ENCODE measurements around the gene RAPH1.

Gene RAPH1

DNA sequence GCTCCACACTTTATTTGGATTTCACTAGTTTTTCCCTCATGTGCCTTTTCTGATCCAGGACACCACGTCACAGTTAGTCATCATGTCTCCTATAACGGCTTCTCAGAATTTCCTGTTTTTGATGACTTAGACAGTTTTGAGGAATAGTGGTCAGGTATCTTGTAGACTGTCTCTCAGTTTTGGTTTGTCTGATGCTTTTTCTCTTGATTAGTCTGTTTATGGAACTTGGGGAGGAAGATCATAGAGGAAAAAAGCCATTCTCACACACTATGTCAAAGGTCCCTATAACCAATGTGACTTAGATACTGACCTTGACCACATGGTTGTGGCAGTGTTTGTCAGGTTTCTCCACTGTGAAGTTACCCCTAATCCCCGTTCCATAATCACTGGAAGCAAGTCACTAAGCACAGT lies 89.0 kb downstream of the RAPH1 start (continued):
- TF ChIP-seq, protein P1, sequence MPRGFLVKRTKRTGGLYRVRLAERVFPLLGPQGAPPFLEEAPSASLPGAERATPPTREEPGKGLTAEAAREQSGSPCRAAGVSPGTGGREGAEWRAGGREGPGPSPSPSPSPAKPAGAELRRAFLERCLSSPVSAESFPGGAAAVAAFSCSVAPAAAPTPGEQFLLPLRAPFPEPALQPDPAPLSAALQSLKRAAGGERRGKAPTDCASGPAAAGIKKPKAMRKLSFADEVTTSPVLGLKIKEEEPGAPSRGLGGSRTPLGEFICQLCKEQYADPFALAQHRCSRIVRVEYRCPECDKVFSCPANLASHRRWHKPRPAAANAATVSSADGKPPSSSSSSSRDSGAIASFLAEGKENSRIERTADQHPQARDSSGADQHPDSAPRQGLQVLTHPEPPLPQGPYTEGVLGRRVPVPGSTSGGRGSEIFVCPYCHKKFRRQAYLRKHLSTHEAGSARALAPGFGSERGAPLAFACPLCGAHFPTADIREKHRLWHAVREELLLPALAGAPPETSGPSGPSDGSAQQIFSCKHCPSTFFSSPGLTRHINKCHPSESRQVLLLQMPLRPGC (tag by site-specific recombination; IDR thresholded peaks at IDR 0.05), result no peak
- no peak for TF ChIP-seq ZNF23 (tag by site-specific recombination; IDR thresholded peaks at IDR 0.05; ENCODE audit: borderline replicate concordance)

DNA sequence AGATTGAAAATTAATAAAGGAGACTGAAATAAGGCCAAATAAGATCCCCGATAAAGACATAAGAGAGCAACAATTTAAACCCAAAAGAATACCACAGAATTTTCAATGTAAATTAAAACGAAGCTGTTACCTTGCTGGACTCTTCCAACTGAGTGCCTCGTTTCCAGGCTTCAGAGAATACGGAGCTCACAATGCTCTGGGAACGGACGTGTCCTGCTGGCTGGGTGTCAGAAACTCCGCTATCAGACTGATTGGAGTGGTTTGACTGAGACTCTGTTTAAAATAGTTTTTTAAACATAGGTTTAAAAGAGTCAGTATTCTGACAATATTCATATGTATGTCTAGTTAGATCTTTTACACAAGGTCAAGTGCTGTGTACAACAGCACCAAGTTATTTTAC lies 90.4 kb downstream of the RAPH1 start:
- CTCF ChIA-PET, result interaction anchor here (0.5 to 0.7 kb wide), 5 partner anchors 26 to 433 kb away, joined by 3 to 5 read pairs (median 3); no protein-coding TSS in a partner anchor
- Histone ChIP-seq H3K4me3 (ENCODE audit: low read depth, low read length) (no peak overlapping the region), H3K4me1 (ENCODE audit: control insufficient read depth, insufficient read depth, low read length) (no peaks in the 10 kb centered on the region), H3K36me3 (ENCODE audit: control insufficient read depth in 2 of 2, insufficient read depth in 1 of 2, low read length in 2 of 2) (peaks cover 0 to 49% of the 10 kb centered on the region in 2 experiments), H3K27ac (ENCODE audit: extremely low read depth, low read depth, low read length) (no peak overlapping the region), H3K9me3 (ENCODE audit: control insufficient read depth, insufficient read depth, low read depth, low read length) (no peaks in the 10 kb centered on the region)
- POLR2A ChIA-PET, result interaction anchor here (0.7 kb wide), 1 partner anchor 158 kb away, joined by 4 read pairs; no protein-coding TSS in a partner anchor
- TF ChIP-seq, protein P2, sequence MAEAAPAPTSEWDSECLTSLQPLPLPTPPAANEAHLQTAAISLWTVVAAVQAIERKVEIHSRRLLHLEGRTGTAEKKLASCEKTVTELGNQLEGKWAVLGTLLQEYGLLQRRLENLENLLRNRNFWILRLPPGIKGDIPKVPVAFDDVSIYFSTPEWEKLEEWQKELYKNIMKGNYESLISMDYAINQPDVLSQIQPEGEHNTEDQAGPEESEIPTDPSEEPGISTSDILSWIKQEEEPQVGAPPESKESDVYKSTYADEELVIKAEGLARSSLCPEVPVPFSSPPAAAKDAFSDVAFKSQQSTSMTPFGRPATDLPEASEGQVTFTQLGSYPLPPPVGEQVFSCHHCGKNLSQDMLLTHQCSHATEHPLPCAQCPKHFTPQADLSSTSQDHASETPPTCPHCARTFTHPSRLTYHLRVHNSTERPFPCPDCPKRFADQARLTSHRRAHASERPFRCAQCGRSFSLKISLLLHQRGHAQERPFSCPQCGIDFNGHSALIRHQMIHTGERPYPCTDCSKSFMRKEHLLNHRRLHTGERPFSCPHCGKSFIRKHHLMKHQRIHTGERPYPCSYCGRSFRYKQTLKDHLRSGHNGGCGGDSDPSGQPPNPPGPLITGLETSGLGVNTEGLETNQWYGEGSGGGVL (tag by site-specific recombination; IDR thresholded peaks at IDR 0.05), result no peak

DNA sequence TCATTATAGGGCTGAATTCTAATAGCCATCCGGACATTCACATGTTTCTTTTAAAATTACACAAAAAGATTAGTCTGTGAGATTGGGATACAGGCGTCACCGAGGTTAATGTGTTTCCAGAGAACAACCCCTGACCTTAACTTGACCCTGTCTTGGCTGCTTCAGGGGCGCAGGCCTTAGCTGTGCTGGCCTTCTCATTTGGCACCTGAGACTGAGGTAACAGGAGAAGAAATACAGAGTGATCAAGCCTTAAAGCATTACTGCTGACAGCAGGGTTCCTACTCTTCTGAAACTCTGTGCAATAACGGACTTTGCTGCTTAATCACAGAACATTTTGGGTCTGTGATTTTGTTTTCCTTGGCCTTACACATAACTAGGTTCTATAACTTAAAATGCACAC lies 92.6 kb downstream of the RAPH1 start:
- TF ChIP-seq ZNF133 (tag by site-specific recombination; IDR thresholded peaks at IDR 0.05) (no peak), ZNF555 (tag by site-specific recombination; conservative IDR thresholded peaks at IDR 0.05) (no peak), ZNF221 (tag by site-specific recombination; IDR thresholded peaks at IDR 0.05; ENCODE audit: borderline replicate concordance) (no peak), MYNN (tag by site-specific recombination; IDR thresholded peaks at IDR 0.05; ENCODE audit: borderline replicate concordance) (no peak), ZNF677 (tag by site-specific recombination; IDR thresholded peaks at IDR 0.05) (no peak), KLF8 (tag by site-specific recombination; IDR thresholded peaks at IDR 0.05) (no peak), ZNF670 (tag by site-specific recombination; IDR thresholded peaks at IDR 0.05; ENCODE audit: low read depth) (no peak), GLIS2 (tag by site-specific recombination; IDR thresholded peaks at IDR 0.05) (no peak), ZNF473 (tag by site-specific recombination; IDR thresholded peaks at IDR 0.05) (no peak), ZNF600 (tag by site-specific recombination; IDR thresholded peaks at IDR 0.05) (no peak), ZNF433 (tag by site-specific recombination; IDR thresholded peaks at IDR 0.05; ENCODE audit: low read depth) (no peak), EGR2 (tag by site-specific recombination; IDR thresholded peaks at IDR 0.05; ENCODE audit: low read depth) (no peak), KLF9 (tag by site-specific recombination; IDR thresholded peaks at IDR 0.05; ENCODE audit: low read depth) (no peak), ZBTB48 (tag by site-specific recombination; IDR thresholded peaks at IDR 0.05) (no peak)
- TF ChIP-seq, protein P3, sequence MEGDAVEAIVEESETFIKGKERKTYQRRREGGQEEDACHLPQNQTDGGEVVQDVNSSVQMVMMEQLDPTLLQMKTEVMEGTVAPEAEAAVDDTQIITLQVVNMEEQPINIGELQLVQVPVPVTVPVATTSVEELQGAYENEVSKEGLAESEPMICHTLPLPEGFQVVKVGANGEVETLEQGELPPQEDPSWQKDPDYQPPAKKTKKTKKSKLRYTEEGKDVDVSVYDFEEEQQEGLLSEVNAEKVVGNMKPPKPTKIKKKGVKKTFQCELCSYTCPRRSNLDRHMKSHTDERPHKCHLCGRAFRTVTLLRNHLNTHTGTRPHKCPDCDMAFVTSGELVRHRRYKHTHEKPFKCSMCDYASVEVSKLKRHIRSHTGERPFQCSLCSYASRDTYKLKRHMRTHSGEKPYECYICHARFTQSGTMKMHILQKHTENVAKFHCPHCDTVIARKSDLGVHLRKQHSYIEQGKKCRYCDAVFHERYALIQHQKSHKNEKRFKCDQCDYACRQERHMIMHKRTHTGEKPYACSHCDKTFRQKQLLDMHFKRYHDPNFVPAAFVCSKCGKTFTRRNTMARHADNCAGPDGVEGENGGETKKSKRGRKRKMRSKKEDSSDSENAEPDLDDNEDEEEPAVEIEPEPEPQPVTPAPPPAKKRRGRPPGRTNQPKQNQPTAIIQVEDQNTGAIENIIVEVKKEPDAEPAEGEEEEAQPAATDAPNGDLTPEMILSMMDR (tag by site-specific recombination; IDR thresholded peaks at IDR 0.05), result no peak
- TF ChIP-seq, protein P4, sequence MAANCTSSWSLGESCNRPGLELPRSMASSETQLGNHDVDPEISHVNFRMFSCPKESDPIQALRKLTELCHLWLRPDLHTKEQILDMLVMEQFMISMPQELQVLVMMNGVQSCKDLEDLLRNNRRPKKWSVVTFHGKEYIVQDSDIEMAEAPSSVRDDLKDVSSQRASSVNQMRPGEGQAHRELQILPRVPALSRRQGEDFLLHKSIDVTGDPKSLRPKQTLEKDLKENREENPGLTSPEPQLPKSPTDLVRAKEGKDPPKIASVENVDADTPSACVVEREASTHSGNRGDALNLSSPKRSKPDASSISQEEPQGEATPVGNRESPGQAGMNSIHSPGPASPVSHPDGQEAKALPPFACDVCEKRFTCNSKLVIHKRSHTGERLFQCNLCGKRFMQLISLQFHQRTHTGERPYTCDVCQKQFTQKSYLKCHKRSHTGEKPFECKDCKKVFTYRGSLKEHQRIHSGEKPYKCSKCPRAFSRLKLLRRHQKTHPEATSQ (tag by site-specific recombination; IDR thresholded peaks at IDR 0.05), result no peak
- TF ChIP-seq, protein P5, sequence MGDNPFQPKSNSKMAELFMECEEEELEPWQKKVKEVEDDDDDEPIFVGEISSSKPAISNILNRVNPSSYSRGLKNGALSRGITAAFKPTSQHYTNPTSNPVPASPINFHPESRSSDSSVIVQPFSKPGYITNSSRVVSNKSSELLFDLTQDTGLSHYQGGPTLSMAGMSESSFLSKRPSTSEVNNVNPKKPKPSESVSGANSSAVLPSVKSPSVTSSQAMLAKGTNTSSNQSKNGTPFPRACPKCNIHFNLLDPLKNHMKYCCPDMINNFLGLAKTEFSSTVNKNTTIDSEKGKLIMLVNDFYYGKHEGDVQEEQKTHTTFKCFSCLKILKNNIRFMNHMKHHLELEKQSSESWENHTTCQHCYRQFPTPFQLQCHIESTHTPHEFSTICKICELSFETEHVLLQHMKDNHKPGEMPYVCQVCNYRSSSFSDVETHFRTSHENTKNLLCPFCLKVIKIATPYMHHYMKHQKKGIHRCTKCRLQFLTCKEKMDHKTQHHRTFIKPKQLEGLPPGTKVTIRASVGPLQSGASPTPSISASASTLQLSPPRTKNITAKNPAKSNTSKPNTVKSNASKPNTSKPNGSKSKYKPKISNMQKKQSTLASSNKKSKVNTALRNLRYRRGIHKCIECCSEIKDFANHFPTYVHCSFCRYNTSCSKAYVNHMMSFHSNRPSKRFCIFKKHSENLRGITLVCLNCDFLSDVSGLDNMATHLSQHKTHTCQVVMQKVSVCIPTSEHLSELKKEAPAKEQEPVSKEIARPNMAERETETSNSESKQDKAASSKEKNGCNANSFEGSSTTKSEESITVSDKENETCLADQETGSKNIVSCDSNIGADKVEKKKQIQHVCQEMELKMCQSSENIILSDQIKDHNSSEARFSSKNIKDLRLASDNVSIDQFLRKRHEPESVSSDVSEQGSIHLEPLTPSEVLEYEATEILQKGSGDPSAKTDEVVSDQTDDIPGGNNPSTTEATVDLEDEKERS (tag by site-specific recombination; IDR thresholded peaks at IDR 0.05), result no peak
- TF ChIP-seq, protein P6, sequence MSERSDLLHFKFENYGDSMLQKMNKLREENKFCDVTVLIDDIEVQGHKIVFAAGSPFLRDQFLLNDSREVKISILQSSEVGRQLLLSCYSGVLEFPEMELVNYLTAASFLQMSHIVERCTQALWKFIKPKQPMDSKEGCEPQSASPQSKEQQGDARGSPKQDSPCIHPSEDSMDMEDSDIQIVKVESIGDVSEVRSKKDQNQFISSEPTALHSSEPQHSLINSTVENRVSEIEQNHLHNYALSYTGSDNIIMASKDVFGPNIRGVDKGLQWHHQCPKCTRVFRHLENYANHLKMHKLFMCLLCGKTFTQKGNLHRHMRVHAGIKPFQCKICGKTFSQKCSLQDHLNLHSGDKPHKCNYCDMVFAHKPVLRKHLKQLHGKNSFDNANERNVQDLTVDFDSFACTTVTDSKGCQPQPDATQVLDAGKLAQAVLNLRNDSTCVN (tag by site-specific recombination; optimal IDR thresholded peaks at IDR 0.05), result no peak
- POLR2A ChIA-PET, result no interaction called here
- CTCF ChIA-PET, result interaction anchor here (0.7 kb wide), 1 partner anchor 25 kb away, joined by 4 read pairs; no protein-coding TSS in a partner anchor
- Histone ChIP-seq H3K36me3 (ENCODE audit: control insufficient read depth in 2 of 2, insufficient read depth in 1 of 2, low read length in 2 of 2) (peaks cover 0 to 58% of the 10 kb centered on the region in 2 experiments; a peak in 2 of 3 replicates), H3K27ac (ENCODE audit: extremely low read depth, low read depth, low read length) (no peak overlapping the region), H3K4me1 (ENCODE audit: control insufficient read depth, insufficient read depth, low read length) (no peaks in the 10 kb centered on the region), H3K9me3 (ENCODE audit: control insufficient read depth, insufficient read depth, low read depth, low read length) (no peaks in the 10 kb centered on the region), H3K4me3 (ENCODE audit: low read depth, low read length) (no peak overlapping the region)

All from HEK293 (cell line).